ENCODE measurements around the gene SALL1.

The SALL1 gene

DNA sequence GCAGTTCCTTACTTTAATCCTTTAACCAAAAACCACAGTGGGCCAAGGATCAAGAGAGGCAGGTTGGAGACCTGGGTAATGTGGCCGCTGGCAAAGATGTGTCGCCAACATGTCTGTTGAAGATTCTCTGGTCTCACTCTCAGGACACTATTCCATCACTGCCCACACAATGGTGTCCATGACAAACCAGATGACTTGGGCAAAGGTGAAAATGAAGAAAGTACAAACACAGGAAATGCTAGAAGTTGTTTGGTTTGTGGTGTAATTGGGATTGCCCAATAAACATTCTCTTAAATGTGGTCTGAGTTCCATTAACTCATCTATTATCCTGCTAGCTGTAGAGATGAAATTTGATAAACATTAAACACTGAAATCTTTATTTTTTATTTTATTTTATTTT, 43.3 kb downstream of the SALL1 start:
- no peak for DNase-seq

DNA sequence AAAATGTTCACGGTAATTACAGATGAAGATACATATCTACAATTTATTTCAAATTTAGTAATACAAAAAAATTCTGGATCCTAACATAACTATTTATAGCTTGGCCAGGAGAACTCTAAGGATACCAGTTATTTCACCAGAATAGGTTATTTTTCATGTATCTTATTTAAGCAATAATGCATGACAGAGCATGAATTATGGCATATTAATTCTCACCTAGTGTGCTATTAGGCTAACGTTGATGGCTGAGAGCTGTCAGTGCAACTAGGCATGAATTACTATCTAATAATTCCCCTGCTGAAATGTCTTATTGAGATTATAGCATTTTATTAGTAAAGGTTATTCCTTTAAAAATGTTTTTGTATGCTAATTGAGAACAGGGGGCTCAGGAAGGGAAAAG, 44.5 kb downstream of the SALL1 start:
- DNase-seq: no peak

DNA sequence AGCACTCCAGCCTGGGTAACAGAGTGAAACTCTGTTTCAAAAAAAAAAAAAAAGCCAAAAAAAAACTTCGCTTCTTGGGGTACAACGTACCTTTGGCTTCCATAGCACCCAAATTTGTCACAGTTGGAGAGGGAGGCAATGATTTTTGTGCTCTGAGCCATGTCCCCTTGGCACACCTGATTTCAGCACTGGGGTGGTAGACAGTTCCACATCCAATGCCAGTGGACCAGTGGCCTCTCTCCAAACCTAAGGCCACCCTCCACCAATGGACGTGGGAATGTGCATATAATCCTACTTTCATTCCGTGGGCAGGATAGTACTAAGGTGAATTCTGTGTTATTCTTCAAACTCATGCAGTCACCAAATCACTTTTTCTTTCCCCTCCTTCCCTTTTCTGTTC, 47.5 kb downstream of the SALL1 start:
- DNase-seq: no peak

DNA sequence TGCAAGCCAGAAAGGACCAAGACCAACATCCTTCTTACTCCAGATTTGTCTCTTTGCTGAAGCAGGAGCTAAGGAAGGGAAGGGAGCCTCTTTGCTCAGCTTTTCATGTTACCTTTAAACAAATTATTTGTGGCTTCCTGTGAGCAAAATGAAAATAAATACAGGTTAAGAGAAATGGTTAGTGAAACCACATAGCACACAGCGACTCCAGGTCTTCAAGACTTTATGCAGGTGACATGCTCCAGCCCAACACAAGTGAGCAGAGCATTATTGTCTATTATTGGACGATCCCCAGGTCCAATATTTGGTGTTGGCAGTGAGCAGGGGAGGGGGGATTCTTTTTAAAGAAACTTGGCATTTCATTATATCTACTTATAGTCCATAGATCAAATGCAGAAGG, 53.3 kb downstream of the SALL1 start:
- DNase-seq: no peak

DNA sequence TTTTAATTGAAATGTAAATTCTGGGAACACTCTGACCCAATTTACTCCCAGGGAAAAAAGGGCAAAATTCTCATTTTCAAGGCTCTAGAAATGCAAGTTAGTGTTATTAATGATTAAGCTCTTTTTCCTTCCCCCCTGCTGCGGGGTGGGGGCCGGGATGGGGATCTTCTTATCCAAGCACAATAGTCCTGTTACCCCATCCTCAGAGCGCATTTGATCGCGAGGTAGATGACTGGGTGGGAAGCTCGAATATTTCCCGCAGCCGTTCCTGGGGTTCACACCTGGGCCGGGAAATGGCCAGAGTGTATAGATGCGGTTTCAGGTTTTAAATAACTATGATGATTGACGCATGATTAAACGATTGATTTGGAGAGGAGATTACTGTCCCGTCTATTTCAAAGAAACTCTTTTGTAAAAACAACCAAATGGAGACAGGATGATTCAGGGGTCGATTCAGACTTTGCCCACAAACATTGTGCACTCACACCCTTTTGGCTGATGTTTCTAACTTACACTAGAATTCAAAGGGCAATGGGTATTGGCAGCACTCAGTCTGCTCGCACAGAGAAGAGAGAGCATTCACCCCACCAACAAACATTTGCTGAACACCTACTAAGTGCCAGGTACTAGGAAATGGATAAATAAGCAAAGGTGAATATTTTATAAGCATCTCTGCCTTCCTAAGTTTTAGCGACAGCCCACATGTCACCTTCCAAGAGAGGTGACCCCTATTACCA, 55.0 kb downstream of the SALL1 start:
- no peak for DNase-seq

DNA sequence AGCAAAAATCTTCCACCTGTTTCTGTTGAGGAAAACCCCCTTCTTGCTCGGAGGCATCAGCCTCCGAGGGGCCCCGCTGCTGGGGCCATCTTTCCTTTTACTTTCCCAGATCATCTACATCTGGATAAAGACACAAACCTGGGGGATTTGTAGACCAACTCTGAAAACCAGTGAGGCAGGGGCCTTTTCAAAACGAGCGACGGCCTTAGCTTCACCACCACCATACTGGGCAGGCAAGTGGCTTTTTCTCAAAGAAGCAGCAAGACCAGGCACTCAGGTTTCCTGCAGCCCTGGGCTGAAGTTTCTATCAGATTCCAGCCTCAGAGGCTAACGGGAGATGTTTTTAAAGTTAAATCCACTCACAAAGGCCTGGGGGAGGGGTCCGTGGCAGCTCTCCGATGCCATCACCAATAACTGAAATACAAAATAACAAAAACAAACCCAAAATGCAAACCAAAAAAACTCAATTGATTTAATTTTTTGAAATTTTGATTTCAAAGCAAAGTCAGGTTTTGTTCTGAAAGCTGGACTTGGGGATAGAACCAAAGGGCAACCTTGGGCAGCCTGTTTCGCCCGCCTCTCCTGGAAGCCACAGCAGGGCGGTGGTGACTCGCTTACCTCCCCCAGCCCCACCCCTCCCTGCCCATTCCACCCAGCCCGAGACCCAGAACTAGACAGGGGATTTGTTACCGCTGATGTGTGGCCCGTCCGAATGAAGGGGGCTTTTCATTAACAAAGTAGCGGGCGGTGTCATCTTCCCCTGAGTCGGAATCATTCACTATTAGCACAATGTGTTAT, 55.8 kb downstream of the SALL1 start:
- DNase-seq: no peak

DNA sequence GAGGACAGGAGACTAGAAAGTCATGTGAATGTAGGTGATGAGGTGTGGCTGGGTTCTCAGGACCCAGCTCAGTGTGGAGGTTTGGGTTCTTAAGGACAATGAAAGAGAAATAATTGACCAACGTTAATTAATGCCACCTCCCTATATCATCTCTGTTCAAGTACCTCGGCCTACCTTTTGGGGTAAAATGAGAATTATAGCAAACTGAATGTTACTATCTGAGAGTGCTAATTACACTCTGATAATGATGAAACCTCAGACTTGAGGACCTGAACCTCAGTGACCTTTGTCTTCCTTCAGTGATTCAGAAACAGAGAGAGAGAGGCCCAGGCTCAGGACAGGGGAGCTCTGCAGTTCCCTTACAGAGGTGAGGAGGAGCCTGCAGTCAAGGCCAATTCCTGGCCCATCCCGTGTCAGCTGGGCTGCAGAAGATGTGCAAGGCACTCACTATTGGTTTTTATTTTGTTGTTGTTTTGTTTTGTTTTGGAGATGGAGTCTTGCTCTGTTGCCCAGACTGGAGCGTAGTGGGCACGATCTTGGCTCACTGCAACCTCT, 57.3 kb downstream of the SALL1 start:
- DNase-seq: no peak
